GM13976 (cell line): Measurements from ENCODE around the gene TNS1.

Experiments
- DNase-seq: peaks from one replicate; pipeline ENCODE4 v3.0.0; 2012; ENCODE audit warnings: low spot score
- CTCF ChIP-seq: IDR thresholded peaks from 2 replicates; pipeline ENCODE4 v1.5.1; 2012; ENCODE audit warnings: borderline replicate concordance, mild to moderate bottlenecking; ENCODE audit not compliant: insufficient read depth; ENCODE audit errors: extremely low read depth, missing control alignments, control extremely low read depth
- in situ Hi-C: fragments of 300-500 bp; cut with MboI; formaldehyde crosslinking; loops from one replicate; pipeline ENCODE4 v1.12.0; 2022; ENCODE audit warnings: low sequenced_read_pairs, mixed read lengths, inconsistent platforms; ENCODE audit not compliant: unreplicated experiment

Gene TNS1

GRCh38 chr2:218029366-218030360, 26.9 kb upstream of the TNS1 start:
- in situ Hi-C loops, result no loop called here

GRCh38 chr2:218028562-218029348, 26.0 kb upstream of the TNS1 start:
- TF ChIP-seq CTCF, result no peak
- no peak for DNase-seq
- in situ Hi-C loops, result no loop called here

More at GRCh38 chr2:218029366-218030360, 26.9 kb upstream of the TNS1 start:
- no peak for DNase-seq
- TF ChIP-seq CTCF, result no peak

GRCh38 chr2:218028189-218028495, 25.3 kb upstream of the TNS1 start:
- DNase-seq, result no peak
- no peak for TF ChIP-seq CTCF
- in situ Hi-C loops, result no loop called here

DNA sequence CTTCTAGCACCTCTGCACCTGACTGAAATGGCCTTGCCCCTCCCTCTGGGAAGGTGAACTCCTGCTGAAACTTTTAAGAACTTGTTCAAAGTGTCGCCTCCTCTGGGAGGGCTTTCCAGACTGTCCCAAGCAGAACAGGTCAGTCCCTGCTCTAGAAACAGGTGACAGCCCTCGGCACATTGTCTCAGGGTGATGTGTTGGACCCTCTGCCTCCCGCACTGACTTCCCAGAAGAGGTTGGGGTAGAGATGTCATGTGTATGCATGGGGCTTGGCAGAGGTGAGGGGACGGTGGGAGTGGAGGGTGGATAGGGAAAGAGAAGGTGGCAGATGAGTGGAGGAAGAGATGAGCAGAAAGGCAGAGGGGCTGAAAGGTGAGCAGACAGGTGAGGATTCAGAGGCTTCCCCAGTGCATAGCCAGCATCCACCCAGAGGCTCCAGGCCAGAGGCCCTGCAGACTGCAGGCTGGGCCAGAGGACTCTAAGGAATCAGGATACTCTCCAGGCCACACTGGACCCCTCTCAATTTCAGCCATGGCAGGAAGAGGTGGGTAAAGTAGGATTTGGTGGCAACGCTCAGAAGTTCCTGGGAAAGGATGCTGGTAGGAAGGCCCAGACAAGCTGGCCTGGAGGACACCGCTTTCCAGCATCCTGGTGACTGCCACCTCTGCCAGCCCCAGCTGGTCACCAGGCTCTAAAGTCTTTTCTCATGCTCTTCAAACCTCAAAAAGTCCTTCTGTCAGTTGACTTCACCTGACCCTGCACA, 24.8 kb upstream of the TNS1 start:
- in situ Hi-C loops, result no loop called here
- TF ChIP-seq CTCF, result no peak
- no peak for DNase-seq

- in situ Hi-C loops, result no loop called here
- no peak for DNase-seq
- no peak for TF ChIP-seq CTCF
Measured at GRCh38 chr2:218026676-218027425, 24.1 kb upstream of the TNS1 start.
